Adrenal gland (tissue), 12 donors: ENCODE results near the gene PEPD. TPM values are rescaled to one million over a fixed set of nuclear protein-coding genes. Genes with fewer than 3 reads are reported as not detected.
A peak's percentile ranks its signal among the peaks of the same experiment; 100 is the strongest.

Experiments
- DNase-seq, 7 donors: peaks; one replicate each; pipeline ENCODE4 v3.0.0-alpha.2; 2019 to 2020
- H3K27ac ChIP-seq, 5 donors: fragments of 200-600 bp; sonication (generic) in 4 of 5; 1 replicate in 3 of 5; 2 replicates in 2 of 5; pipeline versions ENCODE4 v1.5.1 to v1.8.0; 2016 to 2020; ENCODE audit warnings: mild to moderate bottlenecking in 1 of 5
- H3K27me3 ChIP-seq: fragments of 200-600 bp; 2 replicates; pipeline ENCODE4 v1.8.0; 2021
- H3K36me3 ChIP-seq, 2 donors: fragments of 200-600 bp; replicated peaks in 1 of 2; 1 replicate in 1 of 2; 2 replicates in 1 of 2; pipeline versions ENCODE4 v1.5.1 to v1.8.0; 2018 to 2022
- H3K4me1 ChIP-seq, 2 donors: fragments of 200-600 bp; replicated peaks in 1 of 2; 1 replicate in 1 of 2; 2 replicates in 1 of 2; pipeline versions ENCODE4 v1.5.1 to v1.8.0; 2018 to 2021
- H3K4me3 ChIP-seq, 4 donors: fragments of 200-600 bp; sonication (generic) in 3 of 4; one replicate each; pipeline ENCODE4 v1.5.1; 2016 to 2018
- H3K9me3 ChIP-seq, 3 donors: fragments of 200-600 bp; sonication (generic) in 1 of 3; replicated peaks in 1 of 3; 1 replicate in 2 of 3; 2 replicates in 1 of 3; pipeline versions ENCODE4 v1.5.1 to v1.8.0; 2016 to 2021
- POLR2A ChIP-seq, 2 donors: fragments of 450-650 bp; IDR thresholded peaks; one replicate each; pipeline ENCODE4 v1.6.1; 2017; ENCODE audit warnings: antibody characterized with exemption in 2 of 2, mild to moderate bottlenecking in 2 of 2, moderate library complexity in 1 of 2
- WGBS, 4 donors: extraction: QIAGEN DNeasy Blood & Tissue Kit in 2 of 4; methylation state at CpG; one replicate each; pipeline versions ENCODE4 v1.1.5 to v1.1.7; 2013 to 2017; 5-methylcytosine and 5-hydroxymethylcytosine counted together
- intact Hi-C, 2 donors: fragments of 100-400 bp; cut with DNase I; formaldehyde crosslinking; loops; one replicate each; pipeline versions ENCODE4 v1.14.1 to v1.15.0; 2022 to 2023
- polyA plus RNA-seq, 3 donors: library from polyadenylated mRNA; stranded (reverse); fragments of 200-250 nt in 2 of 3; fragments of 350-450 nt in 1 of 3; fragmentation: Illumina TruSeq in 1 of 3; extraction: RNeasy Lipid Tissue Mini Kit (QIAGEN cat#74804) in 1 of 3; gene quantifications; one replicate each; pipeline ENCODE4 v1.2.3, GENCODE V29; 2013 to 2014
- total RNA-seq, 9 donors: library from RNA; depleted of rRNA in 4 of 9; stranded (reverse); fragments of >200 nt in 4 of 9; fragments of 120-200 nt in 1 of 9; fragmentation: NEBNext Ultra II Directional in 1 of 9; extraction: Animal tissue kit (Norgen Biotek cat#: 25700) in 1 of 9; gene quantifications; one replicate each; pipeline versions ENCODE4 v1.1.0 to v1.2.4, GENCODE V29; 2013 to 2023
- TF ChIP-seq, protein P1 (sequence below), 6 experiments: fragments of 450-650 bp in 4 of 6; fragments of 200-600 bp in 2 of 6; sonication (generic) in 1 of 6; IDR thresholded peaks; 1 replicate in 5 of 6; 2 replicates in 1 of 6; pipeline versions ENCODE4 v1.5.1 to v1.8.0; 2016 to 2021; ENCODE audit warnings: antibody characterized with exemption in 6 of 6, mild to moderate bottlenecking in 2 of 6, moderate library complexity in 1 of 6
- donor health status: healthy with polysubstance abuse.
- donor health status: Bipolar disorder and iron deficiency.
- donor health status: DM: yes; HTN: yes; CAD: no.
- donor health status: DM: no; HTN: no; CAD: no.
- donor health status: DM: no; HTN: no; CAD: no.
- donor health status: DM: yes; HTN: yes; CAD: no.

Gene PEPD
- total and polyA plus RNA-seq, 12 donors = 24.4 to 311 (median 116) TPM

DNA sequence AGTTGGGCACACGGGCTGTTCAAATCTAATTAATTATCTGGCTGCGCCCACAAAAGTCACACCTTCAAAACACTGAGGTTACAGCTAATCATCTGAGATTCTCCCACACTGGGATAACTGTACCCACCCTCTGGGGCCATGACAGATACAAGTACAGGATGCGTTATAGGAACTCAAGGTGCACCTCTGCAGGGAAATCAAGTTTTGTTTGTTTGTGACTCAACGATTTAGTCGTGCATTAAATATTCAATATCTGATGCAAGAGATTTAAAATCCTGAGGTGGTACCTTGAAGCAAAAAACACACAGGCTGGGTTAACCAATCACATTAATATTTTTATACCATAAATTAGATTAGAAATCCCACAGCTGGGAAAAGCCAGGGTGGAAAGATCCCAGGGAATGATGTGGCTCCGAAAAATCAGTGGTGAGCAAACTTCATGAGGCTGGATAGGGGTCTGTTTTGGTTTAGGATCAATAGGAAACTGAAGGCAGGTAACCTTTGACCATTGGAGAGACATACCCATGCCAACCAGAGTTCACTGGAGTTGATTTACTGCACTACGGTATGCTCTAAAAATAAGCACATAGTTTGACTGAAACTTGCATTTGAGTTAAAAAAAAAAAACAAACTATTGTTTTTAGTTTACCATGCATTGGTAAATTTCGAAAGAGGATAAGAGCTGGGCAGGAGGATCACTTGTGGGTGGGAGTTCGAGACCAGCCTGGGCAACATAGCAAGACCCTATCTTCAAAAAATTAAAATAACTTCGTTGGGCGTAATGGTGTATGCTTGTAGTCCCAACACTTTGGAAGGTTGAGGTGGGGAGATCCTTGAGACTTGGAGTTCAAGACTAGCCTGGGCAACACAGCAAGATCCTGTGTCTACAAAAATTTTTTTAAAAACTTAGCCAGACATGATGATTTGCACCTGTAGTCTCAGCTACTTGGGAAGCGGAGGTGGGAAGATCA lies 172.0 kb downstream of the PEPD start:
- intact Hi-C loops = no loop called here
- H3K9me3 ChIP-seq = no peaks in the 10 kb centered on the region
- no peak overlapping the region for H3K4me3 ChIP-seq
- WGBS, 4 donors = 66 to 73% (median 69%) methylated on average over 12 of the region's 12 CpGs
- no peaks in the 10 kb centered on the region for H3K27me3 ChIP-seq
- no peak for TF ChIP-seq POLR2A (IDR thresholded peaks at IDR 0.05)
- TF ChIP-seq, protein P1, sequence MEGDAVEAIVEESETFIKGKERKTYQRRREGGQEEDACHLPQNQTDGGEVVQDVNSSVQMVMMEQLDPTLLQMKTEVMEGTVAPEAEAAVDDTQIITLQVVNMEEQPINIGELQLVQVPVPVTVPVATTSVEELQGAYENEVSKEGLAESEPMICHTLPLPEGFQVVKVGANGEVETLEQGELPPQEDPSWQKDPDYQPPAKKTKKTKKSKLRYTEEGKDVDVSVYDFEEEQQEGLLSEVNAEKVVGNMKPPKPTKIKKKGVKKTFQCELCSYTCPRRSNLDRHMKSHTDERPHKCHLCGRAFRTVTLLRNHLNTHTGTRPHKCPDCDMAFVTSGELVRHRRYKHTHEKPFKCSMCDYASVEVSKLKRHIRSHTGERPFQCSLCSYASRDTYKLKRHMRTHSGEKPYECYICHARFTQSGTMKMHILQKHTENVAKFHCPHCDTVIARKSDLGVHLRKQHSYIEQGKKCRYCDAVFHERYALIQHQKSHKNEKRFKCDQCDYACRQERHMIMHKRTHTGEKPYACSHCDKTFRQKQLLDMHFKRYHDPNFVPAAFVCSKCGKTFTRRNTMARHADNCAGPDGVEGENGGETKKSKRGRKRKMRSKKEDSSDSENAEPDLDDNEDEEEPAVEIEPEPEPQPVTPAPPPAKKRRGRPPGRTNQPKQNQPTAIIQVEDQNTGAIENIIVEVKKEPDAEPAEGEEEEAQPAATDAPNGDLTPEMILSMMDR (IDR thresholded peaks at IDR 0.05) = no peak
- H3K36me3 ChIP-seq = no peaks in the 10 kb centered on the region
- peaks cover 0 to 11% of the 10 kb centered on the region in 2 donors for H3K4me1 ChIP-seq
- DNase-seq = no peak
- H3K27ac ChIP-seq = no peak overlapping the region

DNA sequence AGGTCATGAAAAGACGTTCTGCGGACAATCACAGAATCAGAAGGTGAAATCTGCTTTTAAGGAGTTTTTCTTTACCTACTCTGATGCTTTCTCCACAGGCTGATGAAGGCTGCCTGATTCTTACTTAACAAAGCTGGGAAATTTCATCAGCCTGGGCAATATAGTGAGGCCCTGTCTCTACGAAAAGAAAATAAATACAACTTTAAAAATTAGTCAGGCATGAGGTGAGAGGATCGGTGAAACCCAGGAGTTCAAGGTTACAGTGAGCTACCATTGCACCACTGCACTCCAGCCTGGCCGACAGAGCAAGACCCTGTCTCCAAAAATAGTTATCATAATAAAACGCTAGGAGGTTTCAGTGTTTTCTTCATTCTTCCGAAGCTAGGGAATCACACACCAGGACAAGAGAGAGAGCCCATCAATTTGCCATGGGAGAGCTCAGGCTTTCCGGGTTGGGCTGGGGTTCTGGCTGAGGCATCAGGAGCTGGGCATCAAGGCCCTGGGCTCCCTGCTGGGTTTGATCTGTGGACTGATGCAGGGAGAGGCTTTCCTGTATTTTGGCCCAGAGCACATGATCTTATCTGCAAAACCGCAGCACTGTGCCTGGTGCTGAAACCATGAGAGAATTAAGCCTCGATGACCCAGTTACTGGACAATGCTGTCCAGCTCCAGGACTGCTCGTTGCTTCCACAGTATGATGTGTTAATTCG lies 173.1 kb downstream of the PEPD start:
- no peak overlapping the region for H3K27ac ChIP-seq
- H3K36me3 ChIP-seq = no peaks in the 10 kb centered on the region
- DNase-seq = peak in 4 of 7 donors; percentile 21 to 56 (median 26)
- peaks cover 0 to 11% of the 10 kb centered on the region in 2 donors for H3K4me1 ChIP-seq
- no peak overlapping the region for H3K4me3 ChIP-seq
- 40 to 55% (median 47%) methylated on average over 10 to 12 of the region's 12 CpGs for WGBS, 4 donors
- no peaks in the 10 kb centered on the region for H3K9me3 ChIP-seq
- no peaks in the 10 kb centered on the region for H3K27me3 ChIP-seq
- TF ChIP-seq, protein P1 (IDR thresholded peaks at IDR 0.05) = no peak
- TF ChIP-seq POLR2A (IDR thresholded peaks at IDR 0.05) = no peak
- intact Hi-C loops = no loop called here

DNA sequence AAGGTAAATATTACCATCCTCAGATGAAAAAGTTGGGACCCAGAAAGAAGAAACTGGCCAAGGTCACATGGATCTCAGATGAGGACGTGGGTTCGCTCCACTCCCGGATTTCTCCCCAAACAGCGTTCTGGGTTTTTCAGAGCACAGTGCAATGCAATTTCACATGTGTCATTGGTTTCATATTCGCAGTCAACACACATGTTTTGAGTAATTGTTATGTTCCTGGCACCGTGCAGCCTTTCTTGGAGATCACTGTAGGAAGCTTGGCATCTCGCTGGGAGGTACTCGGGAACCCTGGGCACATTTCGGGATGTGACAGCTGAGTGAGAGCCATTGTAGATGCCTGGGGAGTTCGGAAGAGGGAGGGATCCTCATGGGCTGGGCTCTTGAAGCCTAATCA lies 174.3 kb downstream of the PEPD start:
- intact Hi-C loops = no loop called here
- Histone ChIP-seq H3K9me3 (no peaks in the 10 kb centered on the region), H3K4me1 (peaks cover 0 to 11% of the 10 kb centered on the region in 2 donors), H3K4me3 (no peak overlapping the region), H3K27me3 (no peaks in the 10 kb centered on the region), H3K27ac (no peak overlapping the region), H3K36me3 (no peaks in the 10 kb centered on the region)
- DNase-seq = no peak
- 77 to 89% (median 85%) methylated on average over 10 of the region's 10 CpGs for WGBS, 4 donors
- TF ChIP-seq, protein P1 (IDR thresholded peaks at IDR 0.05) = no peak
- no peak for TF ChIP-seq POLR2A (IDR thresholded peaks at IDR 0.05)

DNA sequence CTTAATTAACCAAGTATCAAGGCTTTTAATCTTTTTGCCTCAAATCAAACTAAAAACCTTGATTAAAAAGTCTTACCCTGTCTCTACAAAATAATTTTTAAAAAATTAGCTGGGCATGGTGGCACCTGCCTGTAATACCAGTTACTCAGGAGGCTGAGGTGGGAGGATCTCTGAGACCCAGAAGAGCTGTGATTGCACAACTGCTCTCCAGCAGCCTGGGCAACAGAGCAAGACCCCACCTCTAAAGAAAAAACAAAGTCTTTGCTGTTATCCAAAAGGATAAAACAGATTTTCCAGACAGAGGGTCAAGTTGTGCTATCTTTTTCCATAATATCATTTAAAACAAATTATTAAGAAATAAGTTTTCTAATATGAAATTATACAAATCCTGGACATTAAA lies 174.9 kb downstream of the PEPD start:
- TF ChIP-seq POLR2A (IDR thresholded peaks at IDR 0.05) = no peak
- TF ChIP-seq, protein P1 (IDR thresholded peaks at IDR 0.05) = no peak
- Histone ChIP-seq H3K27me3 (no peaks in the 10 kb centered on the region), H3K4me3 (no peak overlapping the region), H3K4me1 (peaks cover 0 to 11% of the 10 kb centered on the region in 2 donors), H3K36me3 (no peaks in the 10 kb centered on the region), H3K9me3 (no peaks in the 10 kb centered on the region), H3K27ac (no peak overlapping the region)
- no peak for DNase-seq
- intact Hi-C loops = no loop called here
